WTC11 (cell line): ENCODE results near the gene IGFN1. TPM values are rescaled to one million over a fixed set of nuclear protein-coding genes. Genes with fewer than 3 reads are reported as not detected.

Experiments used
- ATAC-seq: fragments of 200-7000 bp; cut with Tn5 transposase; 2 replicates; pipeline ENCODE4 v1.10.0; 2021; ENCODE audit warnings: mild to moderate bottlenecking, moderate library complexity
- CTCF ChIA-PET: fragments of 300-600 bp; sonication (Branson Sonifier 250); formaldehyde crosslinking; loops from one replicate; lab custom pipeline; 2021; ENCODE audit warnings: antibody characterized with exemption; lab: Charles Lee
- POLR2A ChIA-PET: fragments of 350-600 bp; sonication (Branson Sonifier 250); formaldehyde crosslinking; loops from one replicate; lab custom pipeline; 2021; ENCODE audit warnings: antibody characterized with exemption; lab: Charles Lee
- DNase-seq: peaks from one replicate; pipeline ENCODE4 v3.0.0; 2021; ENCODE audit warnings: low spot score
- H3K27ac Mint-ChIP-seq: 2 replicates; pipeline ENCODE4 v1.8.0; 2021; ENCODE audit warnings: mixed read lengths
- H3K27me3 Mint-ChIP-seq: 2 replicates; pipeline ENCODE4 v1.8.0; 2021; ENCODE audit warnings: low read depth, mild to moderate bottlenecking, moderate library complexity, mixed read lengths
- H3K36me3 Mint-ChIP-seq: 2 replicates; pipeline ENCODE4 v1.8.0; 2021; ENCODE audit warnings: mixed read lengths
- H3K4me1 Mint-ChIP-seq: 2 replicates; pipeline ENCODE4 v1.8.0; 2022; ENCODE audit warnings: mixed read lengths
- H3K4me3 Mint-ChIP-seq: 2 replicates; pipeline ENCODE4 v1.8.0; 2021; ENCODE audit warnings: mild to moderate bottlenecking, moderate library complexity, mixed read lengths
- H3K9me3 Mint-ChIP-seq: 2 replicates; pipeline ENCODE4 v1.8.0; 2021; ENCODE audit warnings: mixed read lengths
- ARID4B ChIP-seq: sonication (generic); formaldehyde crosslinking; IDR thresholded peaks from 2 replicates; pipeline ENCODE4 v1.8.0; 2023; ENCODE audit warnings: missing genetic modification reagents, mild to moderate bottlenecking, borderline replicate concordance
- ATF1 ChIP-seq: sonication (generic); formaldehyde crosslinking; IDR thresholded peaks from 2 replicates; pipeline ENCODE4 v1.8.1; 2023; ENCODE audit warnings: mild to moderate bottlenecking, moderate library complexity, missing genetic modification reagents
- ATF2 ChIP-seq: sonication (generic); formaldehyde crosslinking; IDR thresholded peaks from 2 replicates; pipeline ENCODE4 v1.8.1; 2022; ENCODE audit warnings: low read depth, missing genetic modification reagents, borderline replicate concordance
- FOXJ3 ChIP-seq: sonication (generic); formaldehyde crosslinking; IDR thresholded peaks from 2 replicates; pipeline ENCODE4 v1.9.0; 2021; ENCODE audit warnings: missing genetic modification reagents, mild to moderate bottlenecking, borderline replicate concordance
- FOXK1 ChIP-seq: sonication (generic); formaldehyde crosslinking; IDR thresholded peaks from 2 replicates; pipeline ENCODE4 v1.8.0; 2022; ENCODE audit warnings: mild to moderate bottlenecking, moderate library complexity, missing genetic modification reagents
- GTF2I ChIP-seq: fragments of 250-450 bp; sonication (Bioruptor Pico); conservative IDR thresholded peaks from 2 replicates; pipeline ENCODE4 v1.4.0; 2021; ENCODE audit warnings: mild to moderate bottlenecking
- IRF2 ChIP-seq: sonication (generic); formaldehyde crosslinking; IDR thresholded peaks from 2 replicates; pipeline ENCODE4 v1.8.0; 2022; ENCODE audit warnings: low read depth, missing genetic modification reagents, borderline replicate concordance
- NFYB ChIP-seq: sonication (generic); formaldehyde crosslinking; conservative IDR thresholded peaks from 2 replicates; pipeline ENCODE4 v1.8.0; 2022; ENCODE audit warnings: low read depth, missing genetic modification reagents
- NR1H2 ChIP-seq: sonication (generic); formaldehyde crosslinking; IDR thresholded peaks from 2 replicates; pipeline ENCODE4 v1.9.0; 2021; ENCODE audit warnings: mild to moderate bottlenecking, moderate library complexity, missing genetic modification reagents
- OVOL2 ChIP-seq: fragments of 250-450 bp; sonication (Bioruptor Pico); IDR thresholded peaks from 2 replicates; pipeline ENCODE4 v1.9.0; 2021; ENCODE audit warnings: mild to moderate bottlenecking, borderline replicate concordance
- STAT6 ChIP-seq: sonication (generic); formaldehyde crosslinking; conservative IDR thresholded peaks from 2 replicates; pipeline ENCODE4 v1.8.1; 2023; ENCODE audit warnings: mild to moderate bottlenecking, low read depth, missing genetic modification reagents, moderate library complexity
- ZNF263 ChIP-seq: sonication (generic); formaldehyde crosslinking; IDR thresholded peaks from 2 replicates; pipeline ENCODE4 v1.8.1; 2022; ENCODE audit warnings: low read depth, mild to moderate bottlenecking, moderate library complexity, missing genetic modification reagents
- ZNF281 ChIP-seq: sonication (generic); formaldehyde crosslinking; IDR thresholded peaks from 2 replicates; pipeline ENCODE4 v1.8.0; 2023; ENCODE audit warnings: mild to moderate bottlenecking, missing genetic modification reagents
- ZNF317 ChIP-seq: sonication (generic); formaldehyde crosslinking; IDR thresholded peaks from 2 replicates; pipeline ENCODE4 v1.8.1; 2023; ENCODE audit warnings: low read depth, mild to moderate bottlenecking, moderate library complexity, missing genetic modification reagents, borderline replicate concordance
- ZNF423 ChIP-seq: fragments of 250-450 bp; sonication (Bioruptor Pico); IDR thresholded peaks from 2 replicates; pipeline ENCODE4 v2.1.2; 2022; ENCODE audit warnings: mild to moderate bottlenecking, moderate library complexity
- ZNF671 ChIP-seq: fragments of 250-450 bp; sonication (Bioruptor Pico); IDR thresholded peaks from 2 replicates; pipeline ENCODE4 v1.8.0; 2021; ENCODE audit warnings: mild to moderate bottlenecking
- total RNA-seq: library from RNA; stranded (reverse); gene quantifications from 3 replicates; pipeline ENCODE4 v1.2.3, GENCODE V29; 2021
- TF ChIP-seq, protein P1 (sequence below): sonication (generic); formaldehyde crosslinking; conservative IDR thresholded peaks from 2 replicates; pipeline ENCODE4 v1.8.1; 2022; ENCODE audit warnings: mild to moderate bottlenecking, missing genetic modification reagents
- TF ChIP-seq, protein P2 (sequence below): fragments of 250-450 bp; sonication (Bioruptor Pico); IDR thresholded peaks from 2 replicates; pipeline ENCODE4 v1.9.0; 2021; ENCODE audit warnings: mild to moderate bottlenecking, borderline replicate concordance

Gene IGFN1
- total RNA-seq, 1 experiment from 2014 or later: 0.11 TPM

- ChIA-PET CTCF (interaction anchor here (0.6 to 1.6 kb wide), 6 partner anchors 12 to 141 kb away, joined by 3 to 6 read pairs (median 4); no protein-coding TSS in a partner anchor), POLR2A (no interaction called here)
- Mint-ChIP-seq H3K4me3 (no peak overlapping the region), H3K9me3 (no peaks in the 10 kb centered on the region; the same call in 1 of the 2 replicates), H3K4me1 (no peaks in the 10 kb centered on the region), H3K27me3 (peaks cover 18% of the 10 kb centered on the region), H3K27ac (no peak overlapping the region), H3K36me3 (no peaks in the 10 kb centered on the region)
- no peak for DNase-seq
- TF ChIP-seq ZNF263 (CRISPR knock-in tag) (no peak), ARID4B (CRISPR knock-in tag) (no peak), ZNF671 (no peak), OVOL2 (no peak), ZNF317 (CRISPR knock-in tag) (no peak), ZNF281 (CRISPR knock-in tag) (no peak), ATF2 (CRISPR knock-in tag) (no peak), NFYB (no peak), IRF2 (CRISPR knock-in tag) (no peak), FOXK1 (CRISPR knock-in tag) (no peak), NR1H2 (no peak), GTF2I (no peak), ATF1 (CRISPR knock-in tag) (no peak), FOXJ3 (no peak), STAT6 (no peak), ZNF423 (no peak)
- TF ChIP-seq, protein P1, sequence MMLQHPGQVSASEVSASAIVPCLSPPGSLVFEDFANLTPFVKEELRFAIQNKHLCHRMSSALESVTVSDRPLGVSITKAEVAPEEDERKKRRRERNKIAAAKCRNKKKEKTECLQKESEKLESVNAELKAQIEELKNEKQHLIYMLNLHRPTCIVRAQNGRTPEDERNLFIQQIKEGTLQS (CRISPR knock-in tag): no peak
- TF ChIP-seq, protein P2, sequence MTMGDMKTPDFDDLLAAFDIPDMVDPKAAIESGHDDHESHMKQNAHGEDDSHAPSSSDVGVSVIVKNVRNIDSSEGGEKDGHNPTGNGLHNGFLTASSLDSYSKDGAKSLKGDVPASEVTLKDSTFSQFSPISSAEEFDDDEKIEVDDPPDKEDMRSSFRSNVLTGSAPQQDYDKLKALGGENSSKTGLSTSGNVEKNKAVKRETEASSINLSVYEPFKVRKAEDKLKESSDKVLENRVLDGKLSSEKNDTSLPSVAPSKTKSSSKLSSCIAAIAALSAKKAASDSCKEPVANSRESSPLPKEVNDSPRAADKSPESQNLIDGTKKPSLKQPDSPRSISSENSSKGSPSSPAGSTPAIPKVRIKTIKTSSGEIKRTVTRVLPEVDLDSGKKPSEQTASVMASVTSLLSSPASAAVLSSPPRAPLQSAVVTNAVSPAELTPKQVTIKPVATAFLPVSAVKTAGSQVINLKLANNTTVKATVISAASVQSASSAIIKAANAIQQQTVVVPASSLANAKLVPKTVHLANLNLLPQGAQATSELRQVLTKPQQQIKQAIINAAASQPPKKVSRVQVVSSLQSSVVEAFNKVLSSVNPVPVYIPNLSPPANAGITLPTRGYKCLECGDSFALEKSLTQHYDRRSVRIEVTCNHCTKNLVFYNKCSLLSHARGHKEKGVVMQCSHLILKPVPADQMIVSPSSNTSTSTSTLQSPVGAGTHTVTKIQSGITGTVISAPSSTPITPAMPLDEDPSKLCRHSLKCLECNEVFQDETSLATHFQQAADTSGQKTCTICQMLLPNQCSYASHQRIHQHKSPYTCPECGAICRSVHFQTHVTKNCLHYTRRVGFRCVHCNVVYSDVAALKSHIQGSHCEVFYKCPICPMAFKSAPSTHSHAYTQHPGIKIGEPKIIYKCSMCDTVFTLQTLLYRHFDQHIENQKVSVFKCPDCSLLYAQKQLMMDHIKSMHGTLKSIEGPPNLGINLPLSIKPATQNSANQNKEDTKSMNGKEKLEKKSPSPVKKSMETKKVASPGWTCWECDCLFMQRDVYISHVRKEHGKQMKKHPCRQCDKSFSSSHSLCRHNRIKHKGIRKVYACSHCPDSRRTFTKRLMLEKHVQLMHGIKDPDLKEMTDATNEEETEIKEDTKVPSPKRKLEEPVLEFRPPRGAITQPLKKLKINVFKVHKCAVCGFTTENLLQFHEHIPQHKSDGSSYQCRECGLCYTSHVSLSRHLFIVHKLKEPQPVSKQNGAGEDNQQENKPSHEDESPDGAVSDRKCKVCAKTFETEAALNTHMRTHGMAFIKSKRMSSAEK (CRISPR knock-in tag): no peak
- ATAC-seq: no peak
Measured at GRCh38 chr1:201226859-201227488, 36.4 kb downstream of the IGFN1 start.
